CD8-positive, alpha-beta memory T cell (primary cell): ENCODE results near the gene VDAC2. TPM values are rescaled to one million over a fixed set of nuclear protein-coding genes. Genes with fewer than 3 reads are reported as not detected.

Experiments
- CTCF ChIA-PET: fragments of 350-600 bp; sonication (Branson Sonifier 250); formaldehyde crosslinking; loops from one replicate; lab custom pipeline; 2021; ENCODE audit warnings: antibody characterized with exemption; lab: Charles Lee
- POLR2A ChIA-PET: fragments of 350-600 bp; sonication (Branson Sonifier 250); formaldehyde crosslinking; loops from one replicate; lab custom pipeline; 2021; ENCODE audit warnings: antibody characterized with exemption; lab: Charles Lee
- DNase-seq, 5 donors: peaks; one replicate each; pipeline versions ENCODE4 v3.0.0 to v3.0.0-alpha.2; 2020 to 2022; ENCODE audit warnings: mixed read lengths in 1 of 5
- H3K27ac ChIP-seq: one replicate; pipeline ENCODE4 v1.7.0; 2013; ENCODE audit warnings: low read depth, mild to moderate bottlenecking, low read length, moderate library complexity
- H3K27me3 ChIP-seq: 2 replicates; pipeline ENCODE4 v1.7.0; 2013; ENCODE audit warnings: low read length, mild to moderate bottlenecking; ENCODE audit not compliant: insufficient read depth, poor library complexity, severe bottlenecking
- H3K36me3 ChIP-seq: 2 replicates; pipeline ENCODE4 v1.7.0; 2013; ENCODE audit warnings: mild to moderate bottlenecking, low read length, moderate library complexity; ENCODE audit not compliant: insufficient read depth
- H3K4me1 ChIP-seq: 2 replicates; pipeline ENCODE4 v1.7.0; 2013; ENCODE audit warnings: mild to moderate bottlenecking, low read length, moderate library complexity; ENCODE audit not compliant: insufficient read depth
- H3K4me3 ChIP-seq: 2 replicates; pipeline ENCODE4 v1.7.0; 2013; ENCODE audit warnings: mild to moderate bottlenecking, low read length
- H3K9me3 ChIP-seq: 2 replicates; pipeline ENCODE4 v1.7.0; 2013; ENCODE audit warnings: mild to moderate bottlenecking, low read length
- H3K27ac Mint-ChIP-seq, 8 donors: one replicate each; pipeline ENCODE4 v1.8.0; 2020 to 2021; ENCODE audit warnings: mixed read lengths in 8 of 8, mild to moderate bottlenecking in 6 of 8, inconsistent platforms in 3 of 8, moderate library complexity in 3 of 8
- H3K27me3 Mint-ChIP-seq, 2 donors: one replicate each; pipeline ENCODE4 v1.8.0; 2020 to 2021; ENCODE audit warnings: mixed read lengths in 2 of 2, mild to moderate bottlenecking in 1 of 2, moderate library complexity in 1 of 2
- H3K36me3 Mint-ChIP-seq, 3 donors: one replicate each; pipeline ENCODE4 v1.8.0; 2020 to 2021; ENCODE audit warnings: mixed read lengths in 3 of 3, inconsistent platforms in 1 of 3, mild to moderate bottlenecking in 1 of 3
- H3K4me1 Mint-ChIP-seq, 3 donors: one replicate each; pipeline ENCODE4 v1.8.0; 2020 to 2021; ENCODE audit warnings: mixed read lengths in 3 of 3, inconsistent platforms in 1 of 3, mild to moderate bottlenecking in 1 of 3
- H3K4me3 Mint-ChIP-seq, 7 donors: one replicate each; pipeline ENCODE4 v1.8.0; 2020 to 2021; ENCODE audit warnings: mixed read lengths in 7 of 7, mild to moderate bottlenecking in 6 of 7, moderate library complexity in 4 of 7, inconsistent platforms in 2 of 7
- H3K9me3 Mint-ChIP-seq, 5 donors: one replicate each; pipeline ENCODE4 v1.8.0; 2020 to 2022; ENCODE audit warnings: mixed read lengths in 5 of 5, mild to moderate bottlenecking in 3 of 5, moderate library complexity in 2 of 5, inconsistent platforms in 1 of 5
- polyA plus RNA-seq: library from polyadenylated mRNA; unstranded; fragments of 300-500 nt; fragmentation: Illumina TruSeq; gene quantifications from one replicate; pipeline ENCODE4 v1.2.3, GENCODE V29; 2021
- total RNA-seq, 2 experiments: library from RNA; stranded (reverse); gene quantifications; one replicate each; pipeline ENCODE4 v1.2.3, GENCODE V29; 2021

The VDAC2 gene
- total and polyA plus RNA-seq, 3 experiments from 2014 or later, result 149 to 261 (median 247) TPM

DNA sequence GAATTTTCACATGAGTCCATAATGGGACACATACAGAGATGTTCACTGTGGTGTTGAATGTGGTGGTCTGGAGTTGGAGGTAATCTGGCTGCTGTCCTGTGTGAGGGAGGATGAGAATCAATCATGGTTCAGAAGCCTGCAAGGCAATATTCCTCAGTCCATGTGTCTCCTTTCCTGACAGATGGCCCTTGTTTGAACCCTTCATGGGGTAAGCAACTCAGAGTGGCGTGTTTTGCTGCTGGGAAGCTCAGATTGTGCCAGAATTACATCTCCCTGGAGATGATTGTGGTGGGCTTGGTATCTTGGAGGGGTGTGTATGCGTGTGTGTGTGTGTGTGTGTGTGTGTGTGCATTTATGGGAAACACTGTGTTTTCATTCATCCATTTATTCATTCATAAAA, 69.6 kb downstream of the VDAC2 start:
- H3K27ac Mint-ChIP-seq, result no peak overlapping the region
- H3K27ac ChIP-seq, result no peak overlapping the region
- H3K9me3 ChIP-seq, result no peaks in the 10 kb centered on the region
- ChIA-PET POLR2A (no interaction called here), CTCF (no interaction called here)
- no peaks in the 10 kb centered on the region for H3K36me3 ChIP-seq
- H3K4me1 Mint-ChIP-seq, result no peaks in the 10 kb centered on the region
- no peak overlapping the region for H3K4me3 ChIP-seq
- H3K27me3 ChIP-seq, result peaks cover 5% of the 10 kb centered on the region
- peaks cover 0 to 2% (median 0%) of the 10 kb centered on the region in 5 donors for H3K9me3 Mint-ChIP-seq
- H3K4me3 Mint-ChIP-seq, result no peak overlapping the region
- H3K36me3 Mint-ChIP-seq, result peaks cover 0 to 3% (median 0%) of the 10 kb centered on the region in 3 donors
- H3K27me3 Mint-ChIP-seq, result peaks cover 28 to 57% of the 10 kb centered on the region in 2 donors
- DNase-seq, result no peak
- H3K4me1 ChIP-seq, result no peaks in the 10 kb centered on the region

Other genes with a start within 250 kb of the VDAC2 start
- gene SAMD8, start 99.1 kb upstream of the VDAC2 start, total RNA-seq, result 10 to 100 TPM; 15.0 to 16.4 TPM
- gene SAMD8, start 99.1 kb upstream of the VDAC2 start, polyA plus RNA-seq, result 5.9 TPM
- gene COMTD1, start 25.2 kb downstream of the VDAC2 start, total RNA-seq, result 10 to 100 TPM; 43.9 to 47.9 TPM
- 23.2 TPM for gene COMTD1, start 25.2 kb downstream of the VDAC2 start, polyA plus RNA-seq
- gene ZNF503, start 191.0 kb downstream of the VDAC2 start, total RNA-seq, result under 1 TPM; 0.07 to 0.13 TPM
- not detected for gene ZNF503, start 191.0 kb downstream of the VDAC2 start, polyA plus RNA-seq
- gene LRMDA, start 220.8 kb downstream of the VDAC2 start, total RNA-seq, result not detected
- gene LRMDA, start 220.8 kb downstream of the VDAC2 start, polyA plus RNA-seq, result not detected